GM23338 (cell line): ENCODE data around the gene ZBTB8A. TPM values are rescaled to one million over a fixed set of nuclear protein-coding genes. Genes with fewer than 3 reads are reported as not detected.
A peak's percentile ranks its signal among the peaks of the same experiment; 100 is the strongest.

Experiments used
- ATAC-seq: fragments of 200-7000 bp; cut with Tn5 transposase; 3 replicates; pipeline ENCODE4 v1.9.1; 2020
- DNase-seq: peaks from one replicate; pipeline ENCODE4 v3.0.0-alpha.2; 2015; ENCODE audit warnings: low spot score
- H2AFZ ChIP-seq: fragments of 200-600 bp; sonication (generic); 2 replicates; pipeline ENCODE4 v1.8.0; 2016; ENCODE audit warnings: antibody characterized with exemption, mild to moderate bottlenecking, moderate library complexity
- H3F3A ChIP-seq: fragments of 200-600 bp; sonication (generic); replicated peaks from 2 replicates; pipeline ENCODE4 v1.8.0; 2017; ENCODE audit warnings: antibody characterized with exemption, mixed run types, low read depth
- H3K27ac ChIP-seq: fragments of 200-600 bp; sonication (generic); 2 replicates; pipeline ENCODE4 v1.6.1; 2016; ENCODE audit warnings: low read depth
- H3K27me3 ChIP-seq: fragments of 200-600 bp; sonication (generic); 2 replicates; pipeline ENCODE4 v1.8.0; 2016; ENCODE audit warnings: mild to moderate bottlenecking, mixed run types, moderate library complexity; ENCODE audit not compliant: insufficient read depth
- H3K36me3 ChIP-seq: fragments of 200-600 bp; sonication (generic); 2 replicates; pipeline ENCODE4 v1.8.0; 2016; ENCODE audit warnings: mild to moderate bottlenecking; ENCODE audit not compliant: insufficient read depth
- H3K4me1 ChIP-seq: fragments of 200-600 bp; sonication (generic); 2 replicates; pipeline ENCODE4 v1.8.0; 2016; ENCODE audit warnings: mild to moderate bottlenecking, moderate library complexity; ENCODE audit not compliant: insufficient read depth
- H3K4me2 ChIP-seq: fragments of 200-600 bp; sonication (generic); 2 replicates; pipeline ENCODE4 v1.7.1; 2017; ENCODE audit warnings: mixed run types
- H3K4me3 ChIP-seq: fragments of 200-600 bp; sonication (generic); 2 replicates; pipeline ENCODE4 v1.6.1; 2016; ENCODE audit warnings: mixed run types
- H3K79me2 ChIP-seq: fragments of 200-600 bp; sonication (generic); replicated peaks from 2 replicates; pipeline ENCODE4 v1.8.0; 2017; ENCODE audit warnings: mild to moderate bottlenecking; ENCODE audit not compliant: insufficient read depth
- H3K9me2 ChIP-seq: fragments of 200-600 bp; sonication (generic); 2 replicates; pipeline ENCODE4 v1.8.0; 2017; ENCODE audit not compliant: insufficient read depth
- H4K20me1 ChIP-seq: fragments of 200-600 bp; sonication (generic); replicated peaks from 2 replicates; pipeline ENCODE4 v1.8.0; 2017; ENCODE audit warnings: mild to moderate bottlenecking; ENCODE audit not compliant: insufficient read depth
- H3K27ac Mint-ChIP-seq: 2 replicates; pipeline ENCODE4 v1.8.0; 2020; ENCODE audit warnings: inconsistent platforms, mild to moderate bottlenecking, moderate library complexity, mixed read lengths
- H3K27me3 Mint-ChIP-seq: 3 replicates; pipeline ENCODE4 v1.8.0; 2022; ENCODE audit warnings: low read depth, mild to moderate bottlenecking, moderate library complexity, mixed read lengths, inconsistent platforms; ENCODE audit not compliant: insufficient read depth, poor library complexity
- H3K36me3 Mint-ChIP-seq: 3 replicates; pipeline ENCODE4 v1.8.0; 2021; ENCODE audit warnings: low read depth, mild to moderate bottlenecking, inconsistent platforms, moderate library complexity, mixed read lengths
- H3K4me1 Mint-ChIP-seq: 3 replicates; pipeline ENCODE4 v1.8.0; 2020; ENCODE audit warnings: mild to moderate bottlenecking, inconsistent platforms, mixed read lengths
- H3K4me3 Mint-ChIP-seq: 3 replicates; pipeline ENCODE4 v1.8.0; 2021; ENCODE audit warnings: moderate library complexity, mild to moderate bottlenecking, inconsistent platforms, mixed read lengths
- H3K9me3 Mint-ChIP-seq: 3 replicates; pipeline ENCODE4 v1.8.0; 2020; ENCODE audit warnings: moderate library complexity, mild to moderate bottlenecking, inconsistent platforms, mixed read lengths
- EZH2 ChIP-seq: fragments of 200-600 bp; sonication (generic); IDR thresholded peaks from one replicate; pipeline ENCODE4 v1.8.0; 2017; ENCODE audit warnings: antibody characterized with exemption, mild to moderate bottlenecking, low read depth; ENCODE audit not compliant: unreplicated experiment
- JUNB ChIP-seq: IDR thresholded peaks from one replicate; pipeline ENCODE4 v1.6.1; 2016; ENCODE audit warnings: antibody characterized with exemption; ENCODE audit not compliant: unreplicated experiment
- ZNF462 ChIP-seq: fragments of 250-450 bp; sonication (Bioruptor Pico); IDR thresholded peaks from 2 replicates; pipeline ENCODE4 v1.5.0; 2020; ENCODE audit warnings: mild to moderate bottlenecking, moderate library complexity
- polyA plus RNA-seq: library from polyadenylated mRNA; unstranded; fragments of >200 nt; fragmentation: Nextera tagmentation; extraction: Ambion mirVana; gene quantifications from 2 replicates; pipeline ENCODE4 v1.2.1, GENCODE V29; 2016
- total RNA-seq: library from RNA; depleted of rRNA; stranded (reverse); fragments of >200 nt; shearing (Covaris generic); gene quantifications from 2 replicates; pipeline ENCODE4 v1.2.3, GENCODE V29; 2014

ZBTB8A gene
- total and polyA plus RNA-seq, 2 experiments from 2014 or later: 6.1 to 8.4 TPM

DNA sequence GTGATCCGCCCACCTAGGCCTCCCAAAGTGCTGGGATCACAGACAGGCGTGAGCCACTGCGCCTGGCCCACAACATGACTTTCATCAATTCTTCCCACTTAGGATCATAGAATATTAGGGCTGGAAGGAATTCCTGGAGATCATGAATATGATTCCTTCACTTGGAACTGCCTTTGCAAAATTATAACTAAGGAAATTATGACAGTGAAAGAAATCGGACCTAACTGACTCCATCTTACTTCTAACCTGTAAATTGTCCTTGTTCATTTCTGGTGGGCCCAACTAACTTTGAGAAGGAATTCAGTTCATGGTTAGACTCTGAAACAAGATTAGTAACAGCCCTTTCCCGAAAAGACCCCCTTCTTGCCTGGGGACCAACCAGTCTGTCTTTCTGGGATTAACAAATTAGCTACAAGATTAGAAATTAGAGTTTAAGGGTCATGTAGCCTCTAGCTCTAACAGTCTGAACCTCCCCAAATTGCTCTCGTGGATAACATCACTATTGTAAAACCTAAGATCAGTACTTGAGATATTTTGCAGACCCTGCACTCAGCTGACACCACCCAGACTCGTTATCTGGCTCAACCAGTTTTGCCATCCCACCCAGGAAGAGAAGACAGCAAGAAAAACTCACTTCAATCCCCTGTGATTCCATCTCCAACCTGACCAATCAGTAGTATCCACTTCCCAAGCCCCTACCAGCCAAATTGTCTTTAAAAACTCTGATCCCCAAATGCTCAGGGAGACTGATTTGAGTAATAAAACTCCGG, 96.5 kb downstream of the ZBTB8A start:
- DNase-seq (no peak), ATAC-seq (no peak)
- no peaks in the 10 kb centered on the region for H3K9me3 Mint-ChIP-seq
- peaks cover 41% of the 10 kb centered on the region for H3K4me1 Mint-ChIP-seq
- Histone ChIP-seq H3K27me3 (no peaks in the 10 kb centered on the region), H3F3A (peaks cover 22% of the 10 kb centered on the region; the same call in 1 of the 2 replicates), H2AFZ (no peak overlapping the region), H3K79me2 (peaks cover 71% of the 10 kb centered on the region), H4K20me1 (peaks cover 14% of the 10 kb centered on the region), H3K36me3 (no peaks in the 10 kb centered on the region), H3K4me2 (peak overlapping the region; percentile 45), H3K4me3 (peak overlapping the region; percentile 0; the same call in 1 of the 2 replicates), H3K4me1 (peaks cover 55% of the 10 kb centered on the region), H3K27ac (peak overlapping the region; percentile 68), H3K9me2 (no peaks in the 10 kb centered on the region)
- peak overlapping the region; percentile 25; the same call in 1 of the 2 replicates for H3K27ac Mint-ChIP-seq
- no peak overlapping the region for H3K4me3 Mint-ChIP-seq
- TF ChIP-seq JUNB (no peak), ZNF462 (CRISPR knock-in tag) (no peak)
- H3K36me3 Mint-ChIP-seq: peaks cover 6% of the 10 kb centered on the region; the same call in 2 of the 3 replicates
- H3K27me3 Mint-ChIP-seq: peaks cover 8% of the 10 kb centered on the region

- peak overlapping the region; percentile 81 for H3K27ac Mint-ChIP-seq
- peak overlapping the region; percentile 45 for H3K4me2 ChIP-seq
- peak; percentile 63 for ATAC-seq
- no peaks in the 10 kb centered on the region for H3K9me2 ChIP-seq
- H3K27ac ChIP-seq: peak overlapping the region; percentile 68
- H3K4me1 ChIP-seq: peaks cover 56% of the 10 kb centered on the region
- peaks cover 14% of the 10 kb centered on the region for H4K20me1 ChIP-seq
- H3K36me3 ChIP-seq: no peaks in the 10 kb centered on the region
- H3F3A ChIP-seq: peaks cover 22% of the 10 kb centered on the region; the same call in 1 of the 2 replicates
- H3K27me3 Mint-ChIP-seq: peaks cover 8% of the 10 kb centered on the region
- H3K9me3 Mint-ChIP-seq: no peaks in the 10 kb centered on the region
- peak overlapping the region; percentile 21 for H3K4me3 Mint-ChIP-seq
- H3K4me1 Mint-ChIP-seq: peaks cover 43% of the 10 kb centered on the region
- H3K79me2 ChIP-seq: peaks cover 77% of the 10 kb centered on the region
- no peak overlapping the region for H2AFZ ChIP-seq
- DNase-seq: peak; percentile 52
- peaks cover 3% of the 10 kb centered on the region; the same call in 2 of the 3 replicates for H3K36me3 Mint-ChIP-seq
- no peak overlapping the region; the same call in 1 of the 2 replicates for H3K4me3 ChIP-seq
- no peaks in the 10 kb centered on the region for H3K27me3 ChIP-seq
- TF ChIP-seq ZNF462 (CRISPR knock-in tag) (no peak), EZH2 (no peak)
Observed at GRCh38 chr1:32636914-32637645, 97.9 kb downstream of the ZBTB8A start.
